ENCODE measurements around the gene CATSPERD. TPM values are rescaled to one million over a fixed set of nuclear protein-coding genes. Genes with fewer than 3 reads are reported as not detected.
"Not testable (repeated sequence)": the region's sequence is repeated elsewhere in the genome, so short reads cannot be mapped to it uniquely, and the experiment has no call there.

Gene CATSPERD
- total RNA-seq, 1 experiment from 2014 or later: not detected

- DNase-seq (ENCODE audit: low read depth): peak; percentile 37
These were observed 1.0 kb upstream of the CATSPERD start for GRCh38 chr19:5719274-5719960.

- no peak for DNase-seq (ENCODE audit: low read depth)
These were observed 7.1 kb downstream of the CATSPERD start for GRCh38 chr19:5727453-5728050.

GRCh38 chr19:5733172-5733571, 12.7 kb downstream of the CATSPERD start:
- DNase-seq (ENCODE audit: low read depth): not testable (repeated sequence)

GRCh38 chr19:5738423-5738822, 18.0 kb downstream of the CATSPERD start:
- no peak for DNase-seq (ENCODE audit: low read depth)

- DNase-seq (ENCODE audit: low read depth): no peak
These were observed 21.6 kb downstream of the CATSPERD start for GRCh38 chr19:5742051-5742450.

- DNase-seq (ENCODE audit: low read depth): no peak
These were observed 23.2 kb downstream of the CATSPERD start for GRCh38 chr19:5743630-5744029.

GRCh38 chr19:5744999-5745398, 24.6 kb downstream of the CATSPERD start:
- not testable (repeated sequence) for DNase-seq (ENCODE audit: low read depth)

- not testable (repeated sequence) for DNase-seq (ENCODE audit: low read depth)
These were observed 28.5 kb downstream of the CATSPERD start for GRCh38 chr19:5748920-5749319.

GRCh38 chr19:5749505-5749904, 29.1 kb downstream of the CATSPERD start:
- no peak for DNase-seq (ENCODE audit: low read depth)

- no peak for DNase-seq (ENCODE audit: low read depth)
These were observed 31.3 kb downstream of the CATSPERD start for GRCh38 chr19:5751709-5752108.

- no peak for DNase-seq (ENCODE audit: low read depth)
These were observed 33.3 kb downstream of the CATSPERD start for GRCh38 chr19:5753743-5754142.

- no peak for DNase-seq (ENCODE audit: low read depth)
These were observed 42.3 kb downstream of the CATSPERD start for GRCh38 chr19:5762608-5763217.

- DNase-seq (ENCODE audit: low read depth): no peak
These were observed 44.8 kb downstream of the CATSPERD start for GRCh38 chr19:5765220-5765619.

- DNase-seq (ENCODE audit: low read depth): no peak
These were observed 47.5 kb downstream of the CATSPERD start for GRCh38 chr19:5767949-5768348.

GRCh38 chr19:5772416-5772815, 52.0 kb downstream of the CATSPERD start:
- no peak for DNase-seq (ENCODE audit: low read depth)

GRCh38 chr19:5773276-5773675, 52.8 kb downstream of the CATSPERD start:
- no peak for DNase-seq (ENCODE audit: low read depth)

GRCh38 chr19:5774921-5775320, 54.5 kb downstream of the CATSPERD start:
- no peak for DNase-seq (ENCODE audit: low read depth)

- peak; percentile 51 for DNase-seq (ENCODE audit: low read depth)
These were observed 55.4 kb downstream of the CATSPERD start for GRCh38 chr19:5775668-5776309.

GRCh38 chr19:5778402-5778801, 58.0 kb downstream of the CATSPERD start:
- DNase-seq (ENCODE audit: low read depth): no peak

- DNase-seq (ENCODE audit: low read depth): not testable (repeated sequence)
These were observed 60.5 kb downstream of the CATSPERD start for GRCh38 chr19:5780916-5781315.

GRCh38 chr19:5782322-5782721, 61.9 kb downstream of the CATSPERD start:
- DNase-seq (ENCODE audit: low read depth): no peak
